NCI-H1436 (cell line): ENCODE data around the gene POLA1.
"Not testable (repeated sequence)": the region's sequence is repeated elsewhere in the genome, so short reads cannot be mapped to it uniquely, and the experiment has no call there.

Source experiments
- DNase-seq: peaks from one replicate; lab custom pipeline; 2025; lab: John Stamatoyannopoulos, UW

The POLA1 gene

GRCh38 chrX:24796204-24796603 lies 102.5 kb downstream of the POLA1 start:
- DNase-seq = no peak

GRCh38 chrX:24799078-24799477 lies 105.4 kb downstream of the POLA1 start:
- DNase-seq = no peak

- DNase-seq = no peak
Measured at GRCh38 chrX:24799565-24799964, 105.8 kb downstream of the POLA1 start.

- DNase-seq = no peak
Measured at GRCh38 chrX:24805201-24805600, 111.5 kb downstream of the POLA1 start.

GRCh38 chrX:24819807-24820206 lies 126.1 kb downstream of the POLA1 start:
- not testable (repeated sequence) for DNase-seq

- DNase-seq = no peak
Measured at GRCh38 chrX:24828147-24828546, 134.4 kb downstream of the POLA1 start.

- no peak for DNase-seq
Measured at GRCh38 chrX:24828600-24828999, 134.9 kb downstream of the POLA1 start.

- no peak for DNase-seq
Measured at GRCh38 chrX:24833695-24834094, 140.0 kb downstream of the POLA1 start.

- no peak for DNase-seq
Measured at GRCh38 chrX:24837966-24838365, 144.2 kb downstream of the POLA1 start.

GRCh38 chrX:24838629-24839028 lies 144.9 kb downstream of the POLA1 start:
- no peak for DNase-seq

- DNase-seq = no peak
Measured at GRCh38 chrX:24839331-24839730, 145.6 kb downstream of the POLA1 start.

GRCh38 chrX:24842486-24842885 lies 148.8 kb downstream of the POLA1 start:
- no peak for DNase-seq

- no peak for DNase-seq
Measured at GRCh38 chrX:24846550-24847150, 152.9 kb downstream of the POLA1 start.

GRCh38 chrX:24851289-24851688 lies 157.6 kb downstream of the POLA1 start:
- DNase-seq = no peak

- no peak for DNase-seq
Measured at GRCh38 chrX:24851780-24852179, 158.1 kb downstream of the POLA1 start.

- no peak for DNase-seq
Measured at GRCh38 chrX:24858004-24858746, 164.5 kb downstream of the POLA1 start.

GRCh38 chrX:24859211-24859841 lies 165.6 kb downstream of the POLA1 start:
- DNase-seq = no peak

GRCh38 chrX:24860140-24860539 lies 166.4 kb downstream of the POLA1 start:
- no peak for DNase-seq

- no peak for DNase-seq
Measured at GRCh38 chrX:24862343-24862742, 168.6 kb downstream of the POLA1 start.

GRCh38 chrX:24863779-24864178 lies 170.1 kb downstream of the POLA1 start:
- not testable (repeated sequence) for DNase-seq

- no peak for DNase-seq
Measured at GRCh38 chrX:24870143-24870542, 176.4 kb downstream of the POLA1 start.

GRCh38 chrX:24874604-24875247 lies 181.0 kb downstream of the POLA1 start:
- no peak for DNase-seq
